Liver (tissue), 9 donors: Measurements from ENCODE around the gene SYT6. TPM values are rescaled to one million over a fixed set of nuclear protein-coding genes. Genes with fewer than 3 reads are reported as not detected.

Experiments
- DNase-seq: peaks from one replicate; pipeline ENCODE4 v3.0.0-alpha.2; 2017; ENCODE audit warnings: low spot score
- H3K27ac ChIP-seq, 2 donors: one replicate each; pipeline ENCODE4 v1.7.0; 2013; ENCODE audit warnings: inconsistent platforms in 2 of 2, low read length in 2 of 2, control low read depth in 1 of 2, low read depth in 1 of 2, mild to moderate bottlenecking in 1 of 2
- H3K27me3 ChIP-seq, 4 donors: one replicate each; pipeline versions ENCODE4 v1.6.1 to v1.7.0; 2013; ENCODE audit warnings: low read length in 3 of 4, inconsistent platforms in 1 of 4, mild to moderate bottlenecking in 1 of 4, moderate library complexity in 1 of 4; ENCODE audit not compliant: control insufficient read depth in 4 of 4, insufficient read depth in 4 of 4
- H3K36me3 ChIP-seq, 4 donors: one replicate each; pipeline versions ENCODE4 v1.6.1 to v1.7.0; 2013; ENCODE audit warnings: low read length in 3 of 4, mild to moderate bottlenecking in 3 of 4, low read depth in 1 of 4, moderate library complexity in 1 of 4; ENCODE audit not compliant: control insufficient read depth in 4 of 4, insufficient read depth in 3 of 4
- H3K4me1 ChIP-seq, 4 donors: one replicate each; pipeline versions ENCODE4 v1.6.1 to v1.7.0; 2013; ENCODE audit warnings: low read length in 3 of 4, mild to moderate bottlenecking in 3 of 4, moderate library complexity in 1 of 4; ENCODE audit not compliant: control insufficient read depth in 4 of 4, insufficient read depth in 4 of 4
- H3K4me3 ChIP-seq, 3 donors: one replicate each; pipeline versions ENCODE4 v1.6.1 to v1.7.0; 2013; ENCODE audit warnings: low read length in 3 of 3, control low read depth in 1 of 3, low read depth in 1 of 3, mild to moderate bottlenecking in 1 of 3
- H3K9ac ChIP-seq, 2 donors: one replicate each; pipeline ENCODE4 v1.7.0; 2013; ENCODE audit warnings: low read length in 2 of 2, mild to moderate bottlenecking in 2 of 2, moderate library complexity in 2 of 2, control low read depth in 1 of 2, low read depth in 1 of 2
- H3K9me3 ChIP-seq, 4 donors: one replicate each; pipeline versions ENCODE4 v1.6.1 to v1.7.0; 2013; ENCODE audit warnings: low read length in 3 of 4; ENCODE audit not compliant: control insufficient read depth in 4 of 4
- CTCF ChIP-seq: fragments of 150-350 bp; IDR thresholded peaks from 2 replicates; pipeline ENCODE4 v1.5.1; 2017; ENCODE audit warnings: improper control_type of control experiment, low read depth, low read length; ENCODE audit not compliant: missing input control
- GABPA ChIP-seq, 2 donors: IDR thresholded peaks in 1 of 2; conservative IDR thresholded peaks in 1 of 2; 2 replicates each; pipeline ENCODE4 v1.6.1; 2016; ENCODE audit warnings: antibody characterized with exemption in 2 of 2, mild to moderate bottlenecking in 1 of 2, moderate library complexity in 1 of 2
- JUND ChIP-seq, 2 donors: IDR thresholded peaks; 2 replicates each; pipeline ENCODE4 v1.6.1; 2016; ENCODE audit warnings: antibody characterized with exemption in 2 of 2
- REST ChIP-seq: IDR thresholded peaks from 2 replicates; pipeline ENCODE4 v1.6.1; 2016; ENCODE audit warnings: antibody characterized with exemption, mild to moderate bottlenecking
- TAF1 ChIP-seq: conservative IDR thresholded peaks from 2 replicates; pipeline ENCODE4 v1.6.1; 2016; ENCODE audit warnings: antibody characterized with exemption, mild to moderate bottlenecking
- YY1 ChIP-seq: IDR thresholded peaks from 2 replicates; pipeline ENCODE4 v1.6.1; 2016; ENCODE audit warnings: antibody characterized with exemption, mild to moderate bottlenecking
- ZBTB33 ChIP-seq: IDR thresholded peaks from 2 replicates; pipeline ENCODE4 v1.6.1; 2016; ENCODE audit warnings: antibody characterized with exemption
- WGBS: extraction: QIAGEN DNeasy Blood & Tissue Kit; methylation state at CpG from one replicate; pipeline ENCODE4 v1.1.7; 2013; 5-methylcytosine and 5-hydroxymethylcytosine counted together
- polyA plus RNA-seq, 2 donors: library from polyadenylated mRNA; stranded (reverse) in 1 of 2; unstranded in 1 of 2; fragments of 200-250 nt in 1 of 2; fragments of >200 nt in 1 of 2; fragmentation: Nextera tagmentation in 1 of 2; extraction: Ambion mirVana in 1 of 2; gene quantifications; one replicate each; pipeline versions ENCODE4 v1.2.1 to v1.2.3, GENCODE V29; 2013 to 2015
- total RNA-seq, 2 donors: library from RNA; depleted of rRNA; stranded (reverse); fragments of >200 nt; gene quantifications; one replicate each; pipeline ENCODE4 v1.2.3, GENCODE V29; 2014
- donor health status: healthy.
- donor health status: healthy.
- donor health status: healthy.
- donor health status: healthy.
- donor health status: healthy.

The SYT6 gene
- total and polyA plus RNA-seq, 4 donors, result under 0.01 to 0.17 TPM; not detected in 2

- H3K36me3 ChIP-seq, result no peaks in the 10 kb centered on the region
- TF ChIP-seq ZBTB33 (no peak), REST (no peak), TAF1 (no peak), GABPA (IDR thresholded peaks at IDR 0.05 in 1 of 2, conservative IDR thresholded peaks at IDR 0.05 in 1 of 2) (no peak), CTCF (no peak), YY1 (no peak)
- no peaks in the 10 kb centered on the region for H3K27me3 ChIP-seq
- H3K27ac ChIP-seq, result no peak overlapping the region
- no peak for DNase-seq
- H3K9ac ChIP-seq, result no peak overlapping the region
- 70% methylated on average over 4 of the region's 4 CpGs for WGBS
- H3K4me3 ChIP-seq, result no peak overlapping the region
- H3K4me1 ChIP-seq, result peaks cover 0 to 2% (median 0%) of the 10 kb centered on the region in 4 donors
- H3K9me3 ChIP-seq, result peaks cover 0 to 12% (median 4%) of the 10 kb centered on the region in 4 donors
Observed at GRCh38 chr1:114076308-114076707, 77.4 kb downstream of the SYT6 start.

- peaks cover 0 to 12% (median 4%) of the 10 kb centered on the region in 4 donors for H3K9me3 ChIP-seq
- no peak overlapping the region for H3K9ac ChIP-seq
- 58% methylated on average over 4 of the region's 4 CpGs for WGBS
- H3K4me1 ChIP-seq, result no peaks in the 10 kb centered on the region
- H3K4me3 ChIP-seq, result no peak overlapping the region
- DNase-seq, result no peak
- no peaks in the 10 kb centered on the region for H3K27me3 ChIP-seq
- H3K36me3 ChIP-seq, result no peaks in the 10 kb centered on the region
- no peak for TF ChIP-seq TAF1
- no peak overlapping the region for H3K27ac ChIP-seq
Observed at GRCh38 chr1:114075546-114076242, 78.0 kb downstream of the SYT6 start.

GRCh38 chr1:114075105-114075504 lies 78.6 kb downstream of the SYT6 start:
- 79% methylated on average over 2 of the region's 2 CpGs for WGBS

More at GRCh38 chr1:114075105-114075504, 78.6 kb downstream of the SYT6 start:
- Histone ChIP-seq H3K9me3 (peaks cover 0 to 12% (median 4%) of the 10 kb centered on the region in 4 donors), H3K4me3 (no peak overlapping the region), H3K4me1 (no peaks in the 10 kb centered on the region), H3K36me3 (no peaks in the 10 kb centered on the region), H3K27me3 (no peaks in the 10 kb centered on the region), H3K9ac (no peak overlapping the region), H3K27ac (no peak overlapping the region)
- no peak for DNase-seq
- TF ChIP-seq REST (no peak), JUND (IDR thresholded peaks at IDR 0.05) (no peak), CTCF (no peak), TAF1 (no peak)
